COLO829 (cell line): ENCODE data around the gene ACO2.
"Not testable (repeated sequence)": the region's sequence is repeated elsewhere in the genome, so short reads cannot be mapped to it uniquely, and the experiment has no call there.

Experiments used
- DNase-seq: peaks from one replicate; pipeline ENCODE4 v3.0.0; 2012; ENCODE audit warnings: low spot score

Gene ACO2

DNA sequence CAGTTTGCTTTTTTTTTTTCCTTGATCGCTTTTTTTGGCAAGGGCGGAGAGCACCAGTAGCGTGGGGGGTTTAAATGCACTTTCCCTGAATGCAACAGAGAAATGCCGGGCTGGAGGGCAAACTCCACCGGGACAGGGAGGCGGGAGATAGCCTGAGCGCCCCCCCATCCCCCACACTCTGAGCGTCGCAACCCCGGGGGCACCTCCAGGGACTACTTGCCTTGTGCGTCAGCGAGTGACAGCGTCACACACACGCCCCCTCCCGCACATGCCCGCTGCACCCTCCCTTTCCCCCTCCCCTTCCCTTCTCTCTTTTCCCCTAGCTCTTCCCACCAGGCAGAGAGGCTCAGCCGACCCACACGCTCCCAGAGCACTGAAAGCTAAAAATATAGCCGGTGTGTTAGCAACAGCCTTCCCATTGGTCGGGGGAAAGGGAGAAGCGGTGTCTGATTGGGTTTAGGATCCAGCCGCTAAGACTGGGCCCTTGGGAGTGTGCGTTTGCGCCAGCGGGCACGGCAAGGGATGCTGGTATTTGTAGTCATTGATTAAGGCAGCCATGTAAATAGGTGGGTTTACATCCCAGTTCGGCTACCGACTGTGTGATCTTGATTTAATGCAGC, 20.6 kb upstream of the ACO2 start:
- DNase-seq = peak; percentile 96

DNA sequence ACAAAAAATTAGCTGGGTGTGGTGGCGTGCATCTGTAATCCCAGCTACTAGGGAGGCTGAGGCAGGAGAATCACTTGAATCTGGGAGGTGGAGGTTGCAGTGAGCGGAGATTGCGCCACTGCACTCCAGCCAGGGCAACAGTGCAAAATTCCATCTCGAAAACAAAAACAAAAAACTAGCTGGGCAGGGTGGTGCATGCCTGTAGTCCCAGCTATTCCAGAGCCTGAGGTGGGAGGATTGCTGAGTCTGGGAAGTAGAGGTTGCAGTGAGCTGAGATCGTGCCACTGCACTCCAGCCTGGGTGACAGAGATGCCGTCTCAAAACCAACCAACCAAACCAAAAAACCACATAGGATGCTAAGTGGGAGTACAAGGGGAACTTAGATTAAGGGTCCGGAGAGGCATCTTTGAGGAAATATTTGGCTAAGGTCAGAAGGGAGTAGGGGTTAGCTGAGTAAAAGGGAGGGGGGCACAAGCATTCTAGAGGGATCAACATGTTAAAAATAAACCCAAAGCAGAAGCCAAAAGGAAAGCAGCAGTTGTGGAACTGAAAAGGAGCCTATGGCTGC, 10.7 kb upstream of the ACO2 start:
- DNase-seq = no peak

DNA sequence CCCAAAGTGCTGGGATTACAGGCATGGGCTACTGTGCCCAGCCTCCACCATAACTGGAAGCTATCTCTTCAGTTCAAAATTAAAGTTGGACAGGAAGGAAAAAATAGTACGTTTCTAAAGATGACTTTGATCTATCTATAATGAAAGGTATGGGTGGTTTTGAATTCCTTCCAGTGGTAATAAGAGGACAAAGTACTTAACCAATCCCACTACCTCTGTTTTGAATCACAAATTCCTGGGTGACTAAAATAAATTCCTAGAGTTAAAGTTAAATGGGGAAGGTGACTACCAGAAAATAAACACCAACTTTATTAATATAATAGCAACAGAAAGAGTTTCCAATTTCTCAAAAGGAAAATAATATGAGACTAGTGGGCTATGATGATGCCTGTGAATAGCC, 9.5 kb upstream of the ACO2 start:
- no peak for DNase-seq

DNA sequence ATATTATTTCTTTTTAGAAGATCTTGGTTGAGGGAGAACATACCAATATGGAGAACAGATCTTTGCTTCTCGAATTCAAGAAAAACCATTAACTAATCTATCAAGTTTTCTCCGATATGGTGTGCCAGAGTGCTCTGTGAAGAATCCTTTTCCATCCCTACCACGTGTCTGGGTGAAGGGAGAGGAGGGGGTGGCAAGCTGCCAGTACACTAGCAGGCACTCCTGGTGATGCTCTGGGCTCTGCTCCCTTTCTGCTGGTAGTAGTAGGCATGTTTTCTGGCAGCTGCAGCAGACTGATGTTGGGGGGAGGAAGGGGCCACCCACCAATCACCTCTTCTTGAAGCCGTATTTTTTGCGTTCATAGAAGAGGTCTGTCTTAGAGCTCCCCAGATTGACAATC, 8.8 kb upstream of the ACO2 start:
- DNase-seq = not testable (repeated sequence)

DNA sequence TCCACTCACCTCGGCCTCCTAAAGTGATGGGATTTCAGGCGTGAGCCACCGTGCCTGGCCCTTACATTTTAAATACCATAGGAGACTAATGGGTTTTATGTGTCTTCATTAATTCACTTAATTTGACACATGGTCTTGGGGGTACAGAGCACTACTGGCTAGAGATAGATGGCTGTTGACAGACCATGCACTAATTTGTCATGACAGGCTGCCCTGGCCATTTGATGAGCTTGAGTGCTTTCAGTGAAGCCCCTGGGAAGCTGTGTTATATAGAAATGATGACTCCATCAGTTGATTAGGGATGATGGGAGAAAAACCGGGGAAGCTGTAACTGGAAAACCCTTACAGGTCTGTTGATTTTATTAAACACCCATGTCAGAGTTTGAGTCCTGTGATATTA, 7.0 kb upstream of the ACO2 start:
- no peak for DNase-seq

DNA sequence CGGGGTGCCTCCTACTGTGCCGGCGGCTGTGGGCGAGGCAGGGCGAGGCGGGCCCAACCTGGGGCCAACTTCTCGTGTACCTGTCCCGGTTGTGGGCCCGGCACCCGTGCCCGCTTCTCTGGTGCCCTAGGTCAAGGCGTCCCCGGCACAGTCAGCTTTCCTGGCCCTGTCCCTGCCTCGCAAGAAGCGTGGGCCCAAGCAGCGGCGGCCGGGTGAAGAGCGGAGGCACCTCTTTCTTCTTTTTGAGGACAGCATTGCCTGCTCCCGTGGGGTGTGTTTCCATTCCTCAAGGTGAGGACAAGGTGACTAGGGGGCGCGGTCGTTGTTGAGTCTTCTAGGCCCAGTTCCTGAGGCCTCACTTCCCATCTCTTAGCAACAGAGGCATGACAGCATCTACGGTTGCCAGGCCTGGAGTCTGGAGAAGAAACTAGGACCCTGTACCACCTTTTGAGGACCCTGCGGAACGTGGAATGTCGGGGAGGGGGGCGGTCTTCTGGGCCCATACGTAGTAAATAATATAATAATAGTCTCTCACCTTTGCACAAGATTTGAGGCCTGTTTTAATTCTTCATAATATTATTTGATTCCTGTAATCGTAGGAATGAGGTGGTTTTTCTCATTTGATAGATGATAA, 418 bp downstream of the ACO2 start:
- no peak for DNase-seq

DNA sequence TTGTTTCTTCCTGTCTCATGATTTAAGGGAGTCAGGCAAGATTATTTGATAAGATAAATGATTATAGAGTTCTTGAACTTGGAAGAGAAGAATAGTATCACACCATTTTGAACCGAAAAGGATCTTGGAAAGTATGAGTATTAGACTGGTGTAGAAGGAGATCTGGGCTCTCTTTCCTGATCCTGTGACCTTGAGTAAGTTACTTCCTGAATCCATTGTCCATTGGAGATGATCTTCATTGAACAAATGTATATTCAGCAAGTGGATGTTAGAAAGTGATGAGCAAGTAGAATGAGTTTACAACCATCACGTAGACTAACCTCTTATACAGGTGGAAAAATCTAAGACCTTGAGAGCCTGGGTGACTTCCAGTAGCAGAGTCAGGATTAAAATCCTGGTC, 2.0 kb downstream of the ACO2 start:
- DNase-seq = no peak

DNA sequence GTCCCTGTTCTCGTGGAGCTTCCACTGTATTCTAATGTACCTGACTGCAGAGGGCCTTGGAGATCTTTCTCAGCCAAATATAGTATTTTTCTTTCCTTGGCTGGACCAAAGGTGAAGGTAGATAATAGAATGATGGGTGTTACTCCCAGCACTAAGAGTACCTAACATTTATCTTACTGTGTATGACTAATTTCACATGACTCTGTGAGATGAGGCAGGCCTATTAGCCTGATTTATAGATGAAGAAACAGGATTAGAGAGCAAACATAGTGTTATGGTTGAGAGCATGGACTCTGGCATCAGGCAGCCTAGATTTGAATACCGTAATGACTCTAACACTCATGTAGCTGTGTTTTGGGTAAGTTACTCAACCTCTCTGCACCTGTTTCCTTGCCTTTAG, 2.7 kb downstream of the ACO2 start:
- DNase-seq = no peak

DNA sequence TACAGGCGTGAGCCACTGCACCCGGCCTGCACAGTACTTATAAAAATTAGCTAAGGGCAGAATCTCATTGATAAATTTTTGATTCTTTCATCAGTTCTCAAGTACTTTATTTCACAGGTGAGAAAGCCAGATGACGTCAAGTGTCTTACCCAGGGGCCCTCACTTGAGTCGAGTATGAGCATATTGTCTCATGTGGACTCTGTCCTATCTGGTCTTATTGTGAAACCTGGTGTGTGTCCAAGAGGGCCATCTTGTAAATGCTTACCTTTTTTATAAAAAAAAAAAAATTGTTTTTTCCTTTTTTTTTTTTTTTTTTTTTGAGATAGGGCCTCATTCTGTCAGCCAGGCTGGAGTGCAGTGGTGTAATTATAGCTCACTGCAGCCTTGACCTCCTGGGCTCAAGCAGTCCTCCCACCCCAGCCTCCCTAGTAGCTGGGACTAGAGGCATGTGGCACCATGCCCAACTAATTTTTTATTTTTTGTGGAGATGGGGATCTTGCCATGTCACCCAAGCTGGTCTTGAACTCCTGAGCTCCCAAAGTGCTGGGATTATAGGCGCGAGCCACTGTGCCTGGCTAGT, 6.0 kb downstream of the ACO2 start:
- DNase-seq = no peak

DNA sequence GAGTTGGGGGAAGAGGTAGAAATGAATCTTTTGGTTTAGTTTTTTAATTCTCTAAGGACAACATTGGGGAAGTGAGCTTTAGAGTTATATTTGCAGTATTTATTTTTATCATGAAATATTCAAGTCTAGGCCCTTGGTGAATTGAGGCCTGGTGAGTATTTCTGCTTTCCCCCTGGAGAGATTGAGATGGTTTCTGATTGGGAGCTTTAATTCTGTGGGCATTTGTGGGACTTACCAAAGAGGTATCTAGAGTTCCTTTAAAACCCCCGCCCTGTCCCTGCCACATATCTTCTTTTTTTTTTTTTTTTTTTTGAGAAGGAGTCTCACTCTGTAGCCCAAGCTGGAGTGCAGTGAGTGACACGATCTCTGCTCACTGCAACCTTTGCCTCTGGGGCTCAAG, 9.6 kb downstream of the ACO2 start:
- no peak for DNase-seq

DNA sequence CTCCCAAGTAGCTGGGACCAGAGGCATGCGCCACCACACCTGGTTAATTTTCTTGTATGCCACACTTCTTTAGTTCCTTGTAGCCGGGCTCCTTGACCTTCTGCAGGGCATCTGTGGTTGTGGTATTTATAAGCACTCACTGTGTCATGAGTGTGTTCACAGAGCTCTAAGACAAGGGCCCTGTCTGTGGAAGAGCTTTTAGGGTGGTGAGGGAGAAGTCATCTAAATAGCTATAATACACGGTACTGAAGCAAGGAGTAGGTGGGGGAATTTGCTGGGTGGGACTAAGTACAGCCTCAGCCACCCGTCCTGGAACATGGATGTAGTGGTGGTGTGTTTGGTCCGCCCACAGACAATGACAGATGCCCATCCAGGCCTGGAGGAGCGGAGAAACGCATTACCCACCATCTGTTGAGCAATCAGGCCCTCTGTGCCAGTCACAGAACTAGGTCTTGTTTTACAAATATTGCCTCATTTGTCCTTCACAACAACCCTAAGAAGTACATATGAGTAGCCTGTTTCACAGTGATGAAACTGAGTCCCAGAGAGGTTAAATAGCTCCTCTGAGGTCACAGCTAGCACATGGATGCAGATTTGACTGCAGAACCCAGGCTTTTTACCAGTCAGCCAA, 10.1 kb downstream of the ACO2 start:
- no peak for DNase-seq

DNA sequence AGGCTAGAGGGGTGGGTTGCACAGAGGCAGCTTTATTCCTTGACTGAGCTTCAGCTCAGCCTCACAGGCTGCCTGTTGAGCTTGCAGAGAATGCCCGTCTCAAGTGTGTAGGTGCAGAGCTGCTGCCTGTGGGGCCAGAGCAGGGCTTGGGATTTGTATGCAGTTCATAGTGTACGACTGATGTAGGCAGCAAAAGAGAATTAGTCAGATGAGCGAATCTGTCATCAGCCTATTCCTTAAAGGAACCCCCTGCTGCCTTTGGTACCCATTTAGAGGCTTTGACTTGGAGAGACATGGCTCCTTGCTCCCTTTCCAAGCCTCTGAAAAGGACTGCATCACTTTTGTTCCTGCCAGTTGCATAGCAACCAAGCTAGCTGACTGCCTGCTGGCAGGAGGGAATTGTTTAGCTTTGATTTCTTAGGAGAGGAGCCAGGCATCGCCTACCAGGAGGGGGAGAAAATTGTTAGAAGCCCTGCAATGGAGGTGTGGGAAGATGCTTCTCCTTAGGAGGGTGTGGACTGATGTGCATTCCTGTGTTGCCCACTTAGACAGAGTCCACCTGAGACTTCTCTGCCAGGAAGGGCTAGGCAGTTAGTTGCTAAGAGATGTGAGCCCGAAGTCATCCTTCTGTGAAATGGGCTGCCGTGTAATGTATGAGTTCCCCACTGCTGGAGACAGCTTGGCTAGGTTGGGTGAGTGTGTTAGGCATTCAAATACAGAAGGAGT, 10.9 kb downstream of the ACO2 start:
- DNase-seq = no peak

DNA sequence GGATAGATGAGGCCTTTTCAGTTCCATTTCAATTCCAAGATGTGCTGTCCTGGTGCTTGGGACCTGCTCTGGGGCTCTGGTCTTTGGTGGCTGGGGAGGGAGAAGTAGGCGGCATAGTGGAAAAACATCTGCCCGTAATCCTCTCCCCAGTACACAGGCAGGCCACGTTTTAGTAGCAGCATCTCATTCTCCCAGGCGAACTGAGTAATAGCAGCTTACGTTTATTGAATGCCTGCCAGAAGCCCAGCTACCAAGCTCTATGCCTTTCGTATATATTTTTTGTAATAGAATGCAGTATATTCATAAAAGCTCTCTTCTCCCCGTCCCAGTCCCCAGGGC, 11.4 kb downstream of the ACO2 start:
- no peak for DNase-seq

DNA sequence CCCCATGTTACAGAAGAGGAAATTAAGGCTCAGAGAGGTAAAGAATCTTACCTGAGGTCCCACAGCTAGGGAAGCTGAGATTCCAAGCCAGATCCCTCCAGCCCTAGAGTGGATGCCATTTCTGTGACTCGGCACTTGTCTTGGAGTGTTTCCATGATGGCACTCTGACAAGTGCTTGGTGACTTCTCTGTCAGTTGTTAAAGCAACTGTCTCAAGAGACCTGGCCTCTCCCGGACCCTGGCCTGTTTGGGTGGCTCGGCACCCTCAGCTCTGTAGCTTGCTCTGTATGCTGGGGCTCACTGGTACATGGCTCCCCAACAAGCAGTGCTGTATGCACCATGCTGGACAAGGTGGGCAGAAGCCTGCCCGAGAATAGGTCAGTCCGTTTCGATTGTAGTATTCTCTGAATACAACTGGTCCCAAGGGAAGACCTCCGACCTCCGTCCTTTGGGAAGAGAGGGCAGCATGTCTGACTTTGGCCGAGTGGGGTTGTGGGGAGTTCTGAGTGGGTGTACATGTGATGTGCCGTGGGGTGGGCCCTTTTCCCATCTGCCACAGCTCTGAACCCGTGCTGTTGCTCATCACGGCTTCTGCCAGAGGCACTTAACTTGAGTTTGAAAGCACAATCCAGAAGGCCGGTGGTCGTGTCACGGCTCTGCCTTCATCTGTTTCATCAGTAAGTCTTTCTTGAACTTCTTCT, 12.4 kb downstream of the ACO2 start:
- no peak for DNase-seq

DNA sequence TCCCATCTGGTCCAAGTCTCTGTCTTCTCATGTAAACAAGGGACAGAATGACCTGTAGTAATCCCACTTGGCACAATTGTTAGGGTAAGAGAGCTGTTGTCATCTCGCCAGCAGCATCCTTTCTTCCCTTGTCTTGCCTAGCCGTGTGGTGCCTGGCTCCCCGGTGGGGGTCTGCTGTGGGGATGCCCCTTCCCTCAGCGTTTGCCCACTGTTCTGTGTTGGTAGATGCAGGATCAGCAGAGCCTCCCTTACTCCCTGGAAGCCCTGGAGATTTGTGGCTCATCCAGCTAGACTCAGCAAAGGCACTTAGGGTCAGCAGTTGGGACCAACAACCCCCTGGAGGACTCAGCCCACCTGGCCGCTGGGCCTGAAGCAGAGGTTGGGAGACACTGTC, 13.0 kb downstream of the ACO2 start:
- DNase-seq = no peak

DNA sequence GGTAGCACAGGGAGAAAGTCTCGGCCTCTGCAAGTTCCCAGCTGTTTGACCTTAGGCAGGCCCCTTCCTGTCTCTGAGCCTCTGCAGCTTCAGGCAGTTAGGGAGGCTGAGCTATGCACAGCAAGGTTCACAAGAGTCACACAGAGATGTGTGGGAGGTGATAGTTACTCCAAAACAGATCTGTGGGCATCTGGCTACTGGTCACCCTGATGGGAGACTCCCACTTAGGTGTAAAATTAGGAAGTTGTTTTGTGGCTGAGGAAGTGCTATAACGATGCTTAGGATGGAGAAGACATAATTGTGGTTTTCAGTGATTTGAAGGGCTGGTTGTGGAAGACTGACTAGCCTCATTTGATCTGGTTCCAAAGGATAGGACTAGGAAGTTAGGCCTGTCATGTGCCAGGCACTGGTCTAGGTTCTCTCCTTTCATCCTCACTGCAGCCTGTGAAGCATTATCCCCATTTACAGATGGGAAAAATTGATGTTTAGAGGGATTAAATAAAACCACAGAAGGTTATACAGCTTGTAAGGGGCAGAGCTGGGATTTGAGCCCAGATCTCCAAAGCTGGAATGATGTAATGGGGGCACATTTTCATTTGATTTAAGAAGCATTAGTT, 13.5 kb downstream of the ACO2 start:
- DNase-seq = no peak

DNA sequence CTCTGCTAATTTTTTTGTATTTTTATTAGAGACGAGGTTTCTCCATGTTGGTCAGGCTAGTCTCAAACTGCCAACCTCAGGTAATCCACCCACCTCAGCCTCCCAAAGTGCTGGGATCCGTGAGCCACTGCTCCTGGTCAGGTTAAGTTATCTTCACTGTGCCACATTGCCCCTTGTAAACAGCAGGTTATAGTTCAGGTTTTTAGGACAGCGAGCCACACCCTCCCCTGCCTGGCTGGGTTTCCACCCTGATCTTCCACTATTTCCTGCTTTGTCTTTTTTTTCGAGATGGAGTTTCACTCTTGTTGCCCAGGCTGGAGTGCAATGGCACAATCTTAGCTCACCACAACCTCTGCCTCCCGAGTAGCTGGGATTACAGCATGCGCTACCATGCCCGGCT, 16.1 kb downstream of the ACO2 start:
- no peak for DNase-seq

DNA sequence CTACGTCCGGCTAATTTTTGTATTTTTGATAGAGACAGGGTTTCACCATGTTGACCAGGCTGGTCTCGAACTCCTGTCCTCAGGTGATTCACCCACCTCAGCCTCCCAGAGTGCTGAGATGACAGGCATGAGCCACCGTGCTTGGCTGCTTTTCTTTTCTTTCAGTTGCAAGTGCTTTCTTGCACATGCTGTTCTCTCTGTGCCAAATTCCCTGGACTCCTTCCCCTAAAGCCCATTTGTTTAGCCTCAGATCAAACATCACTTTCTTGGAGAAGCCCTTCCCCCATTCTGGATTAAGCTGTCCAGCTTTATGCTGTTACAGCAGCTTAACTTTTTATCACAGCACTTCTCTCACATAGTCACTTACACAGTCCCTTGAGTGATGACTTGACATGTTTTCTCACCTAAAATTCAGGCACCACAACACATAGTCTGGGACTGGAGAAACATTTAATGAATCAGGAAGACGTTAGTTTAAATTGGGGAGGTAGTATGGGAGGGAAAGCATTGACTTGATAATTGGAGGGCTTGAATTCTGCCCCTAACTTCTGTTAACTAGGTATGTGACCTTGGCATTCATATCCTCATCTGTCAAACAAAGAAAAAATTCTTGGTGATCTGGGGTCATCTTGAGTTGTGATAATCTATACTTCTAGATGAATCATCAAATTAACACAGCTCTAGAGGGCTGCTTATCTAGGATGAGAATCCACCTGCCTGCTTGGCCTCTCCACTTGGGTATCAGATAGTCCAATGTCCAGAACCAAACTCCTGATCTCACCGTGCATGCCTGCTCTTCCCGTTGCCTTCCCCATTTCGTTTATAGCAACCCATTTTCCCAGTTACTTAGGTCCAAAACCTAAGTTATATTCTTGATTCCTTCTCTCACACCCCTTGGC, 18.4 kb downstream of the ACO2 start:
- no peak for DNase-seq

DNA sequence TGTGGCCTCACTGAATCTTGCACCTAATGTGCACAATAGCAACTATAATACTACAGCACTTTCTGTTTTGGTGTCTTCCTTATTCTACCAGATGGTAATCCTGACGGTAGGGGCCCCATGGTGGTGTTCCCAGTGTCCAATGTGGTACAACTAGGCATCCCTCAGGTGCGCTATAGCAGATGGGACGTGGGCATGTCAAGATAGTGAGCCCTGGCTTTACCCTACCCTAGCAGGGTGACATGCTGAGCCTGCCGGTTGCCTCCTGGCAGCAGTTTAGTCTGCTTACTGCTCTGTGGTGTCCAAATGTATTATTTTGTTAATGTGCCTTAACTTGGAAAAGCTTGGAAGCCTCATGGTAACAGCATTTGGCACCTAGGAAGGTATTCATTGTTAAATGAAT, 19.2 kb downstream of the ACO2 start:
- no peak for DNase-seq

DNA sequence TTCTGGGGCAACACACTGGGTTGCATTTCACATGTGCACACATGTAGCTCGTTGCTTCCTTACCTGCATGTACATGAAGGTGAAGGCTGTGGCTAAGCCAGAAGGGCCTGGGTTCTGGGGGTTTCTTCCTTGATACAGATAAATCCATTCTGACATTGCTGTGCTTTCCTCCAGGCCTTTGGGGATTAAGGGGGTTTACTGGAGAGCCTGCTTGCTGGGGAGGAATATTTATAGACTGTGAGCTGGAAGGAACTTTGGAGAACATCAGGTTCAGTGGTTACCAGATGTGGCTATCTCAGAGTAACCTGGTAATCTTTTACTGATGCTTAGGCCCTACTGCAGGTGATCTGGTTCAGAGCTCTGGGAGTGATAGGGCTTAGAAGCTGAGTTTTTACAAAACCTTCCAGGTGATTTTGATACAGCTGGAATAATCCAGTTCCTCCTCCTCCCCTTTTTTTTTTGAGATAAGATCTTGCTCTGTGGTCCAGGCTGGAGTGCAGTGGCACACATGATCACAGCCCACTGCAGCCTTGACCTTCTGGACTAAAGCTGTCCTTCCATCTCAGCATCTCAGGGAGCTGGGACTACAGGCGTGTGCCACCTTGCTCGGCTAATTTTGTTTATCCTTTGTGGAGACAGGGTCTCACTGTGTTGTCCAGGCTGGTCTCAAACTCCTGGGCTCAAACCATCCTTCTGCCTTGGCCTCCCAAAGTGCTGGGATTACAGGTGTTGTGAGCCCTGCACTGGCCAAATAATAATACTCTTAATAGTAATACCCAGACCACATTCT, 19.9 kb downstream of the ACO2 start:
- no peak for DNase-seq
